OCI-LY7 (cell line): Measurements from ENCODE around the gene TCL1A. TPM values are rescaled to one million over a fixed set of nuclear protein-coding genes. Genes with fewer than 3 reads are reported as not detected.

Experiments used
- BruUV-seq: library from RNA; stranded (reverse); fragments of 400-500 nt; replicated peaks from 2 replicates; lab custom pipeline; 2021; lab: Mats Ljungman, UMichigan
- CTCF ChIA-PET: fragments of 300-600 bp; sonication (Branson Sonifier 250); formaldehyde crosslinking; loops from one replicate; lab custom pipeline; 2022; ENCODE audit warnings: antibody characterized with exemption; ENCODE audit not compliant: unreplicated experiment; lab: Charles Lee
- POLR2A ChIA-PET: fragments of 300-600 bp; sonication (Branson Sonifier 250); formaldehyde crosslinking; loops from one replicate; lab custom pipeline; 2022; ENCODE audit warnings: antibody characterized with exemption; lab: Charles Lee
- DNase-seq: peaks from one replicate; pipeline ENCODE4 v3.0.0-alpha.2; 2015; ENCODE audit warnings: low spot score
- H2AFZ ChIP-seq: fragments of 200-600 bp; sonication (generic), shearing (Covaris generic); 2 replicates; pipeline ENCODE4 v1.6.1; 2014; ENCODE audit warnings: mild to moderate bottlenecking, antibody characterized with exemption, low read length, moderate library complexity
- H3K27ac ChIP-seq: fragments of 200-600 bp; sonication (generic); 2 replicates; pipeline ENCODE4 v1.5.1; 2014; ENCODE audit warnings: mixed run types, low read depth, mild to moderate bottlenecking, moderate library complexity, low read length, inconsistent platforms; ENCODE audit not compliant: poor library complexity, severe bottlenecking
- H3K36me3 ChIP-seq: fragments of 200-600 bp; sonication (generic); 2 replicates; pipeline ENCODE4 v1.6.1; 2014; ENCODE audit warnings: mild to moderate bottlenecking, antibody characterized with exemption, low read length, moderate library complexity, mixed read lengths; ENCODE audit not compliant: insufficient read depth
- H3K4me1 ChIP-seq: fragments of 200-600 bp; sonication (generic); 2 replicates; pipeline ENCODE4 v1.5.1; 2014; ENCODE audit warnings: mild to moderate bottlenecking, low read length; ENCODE audit not compliant: insufficient read depth, poor library complexity, severe bottlenecking
- H3K4me2 ChIP-seq: fragments of 200-600 bp; sonication (generic); 2 replicates; pipeline ENCODE4 v1.6.1; 2014; ENCODE audit warnings: mild to moderate bottlenecking, low read length
- H3K4me3 ChIP-seq: fragments of 200-600 bp; sonication (generic); 2 replicates; pipeline ENCODE4 v1.5.1; 2014; ENCODE audit warnings: mild to moderate bottlenecking, low read depth, low read length; ENCODE audit not compliant: poor library complexity, severe bottlenecking
- H3K79me2 ChIP-seq: fragments of 200-600 bp; sonication (generic); 2 replicates; pipeline ENCODE4 v1.6.1; 2016; ENCODE audit warnings: low read depth, mild to moderate bottlenecking, low read length, moderate library complexity, mixed read lengths; ENCODE audit not compliant: insufficient read depth
- H3K9me2 ChIP-seq: fragments of 200-600 bp; sonication (generic); 2 replicates; pipeline ENCODE4 v1.6.1; 2016; ENCODE audit warnings: mild to moderate bottlenecking, low read length, mixed read lengths; ENCODE audit not compliant: insufficient read depth
- H3K9me3 ChIP-seq: fragments of 200-600 bp; sonication (generic); 2 replicates; pipeline ENCODE4 v1.6.1; 2014; ENCODE audit warnings: mild to moderate bottlenecking, mixed run types, low read length, mixed read lengths
- H4K20me1 ChIP-seq: fragments of 200-600 bp; sonication (generic); 2 replicates; pipeline ENCODE4 v1.6.1; 2014; ENCODE audit warnings: mild to moderate bottlenecking, antibody characterized with exemption, low read length, moderate library complexity, mixed read lengths; ENCODE audit not compliant: insufficient read depth
- EZH2phosphoT487 ChIP-seq: fragments of 200-600 bp; sonication (generic); IDR thresholded peaks from 2 replicates; pipeline ENCODE4 v1.6.1; 2018; ENCODE audit warnings: low read depth, borderline replicate concordance, mild to moderate bottlenecking, mixed run types, antibody characterized with exemption, low read length, moderate library complexity, mixed read lengths
- intact Hi-C: fragments of 100-400 bp; cut with micrococcal nuclease; formaldehyde crosslinking; loops from one replicate; pipeline ENCODE4 v1.10.0; 2022; ENCODE audit not compliant: unreplicated experiment
- total RNA-seq, 2 experiments: library from RNA; depleted of rRNA in 1 of 2; stranded (reverse); fragments of >200 nt in 1 of 2; shearing (Covaris generic) in 1 of 2; gene quantifications; 2 replicates each; pipeline ENCODE4 v1.2.3, GENCODE V29; 2014 to 2022
- TF ChIP-seq, protein P1 (sequence below): fragments of 200-600 bp; sonication (generic); conservative IDR thresholded peaks from 2 replicates; pipeline ENCODE4 v1.5.1; 2014; ENCODE audit warnings: mild to moderate bottlenecking, antibody characterized with exemption, low read length, moderate library complexity, mixed read lengths

TCL1A gene
- total RNA-seq, 2 experiments from 2014 or later, result 574 to 1,441 TPM

DNA sequence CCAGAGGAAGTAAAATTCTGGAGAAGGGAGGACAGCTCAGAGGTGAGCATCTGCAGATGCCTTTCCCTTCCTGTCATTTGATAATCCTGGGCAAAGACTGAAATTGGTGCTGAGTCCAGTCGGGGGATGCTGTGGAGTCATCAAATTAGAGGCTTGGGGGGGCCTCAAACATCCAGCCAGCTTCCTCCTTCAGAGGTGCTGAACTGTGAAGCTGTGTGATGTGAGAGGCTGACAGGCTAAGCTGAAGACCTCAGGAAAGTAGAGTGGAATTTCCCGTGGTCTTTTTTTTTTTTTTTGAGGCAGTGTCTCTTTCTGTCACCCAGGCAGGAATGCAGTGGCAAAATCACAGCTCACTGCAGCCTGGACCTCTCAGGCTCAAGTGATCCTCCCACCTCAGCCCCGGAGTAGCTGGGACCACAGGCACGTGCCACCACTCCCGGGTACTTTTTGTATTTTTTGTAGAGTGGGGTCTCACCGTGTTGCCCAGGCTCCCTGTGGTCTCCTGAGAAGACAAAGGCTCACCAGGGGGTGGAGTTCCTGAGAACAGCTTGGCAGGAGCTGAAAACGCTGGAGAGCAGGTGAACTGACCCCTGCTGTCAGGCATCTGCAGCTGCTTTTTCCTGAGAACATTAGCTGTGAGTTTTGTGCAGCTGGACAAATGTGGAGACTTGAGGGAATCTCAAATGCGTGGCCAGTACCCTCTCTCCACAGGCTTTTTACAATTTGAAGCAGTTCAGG is 33.8 kb downstream of the TCL1A start:
- H4K20me1 ChIP-seq, result no peaks in the 10 kb centered on the region
- DNase-seq, result peak; percentile 58
- H3K9me2 ChIP-seq, result no peaks in the 10 kb centered on the region
- peak overlapping the region; percentile 52 for H3K27ac ChIP-seq
- peaks cover 21% of the 10 kb centered on the region; the same call in 1 of the 2 replicates for H3K9me3 ChIP-seq
- ChIA-PET CTCF (interaction anchor here (1.2 to 1.6 kb wide), 5 partner anchors 11 to 66 kb away, joined by 3 to 17 read pairs (median 5); no protein-coding TSS in a partner anchor), POLR2A (interaction anchor here (0.6 to 11.3 kb wide), 11 partner anchors 9 to 210 kb away, joined by 3 to 187 read pairs (median 4); no protein-coding TSS in a partner anchor)
- intact Hi-C loops, result loop anchor here (5.0 kb wide), 1 partner anchor 312 kb away; no protein-coding TSS in a partner anchor
- H3K4me1 ChIP-seq, result peaks cover 61% of the 10 kb centered on the region
- H3K4me2 ChIP-seq, result peak overlapping the region; percentile 61
- no peaks in the 10 kb centered on the region for H3K79me2 ChIP-seq
- TF ChIP-seq EZH2phosphoT487, result no peak
- TF ChIP-seq, protein P1, sequence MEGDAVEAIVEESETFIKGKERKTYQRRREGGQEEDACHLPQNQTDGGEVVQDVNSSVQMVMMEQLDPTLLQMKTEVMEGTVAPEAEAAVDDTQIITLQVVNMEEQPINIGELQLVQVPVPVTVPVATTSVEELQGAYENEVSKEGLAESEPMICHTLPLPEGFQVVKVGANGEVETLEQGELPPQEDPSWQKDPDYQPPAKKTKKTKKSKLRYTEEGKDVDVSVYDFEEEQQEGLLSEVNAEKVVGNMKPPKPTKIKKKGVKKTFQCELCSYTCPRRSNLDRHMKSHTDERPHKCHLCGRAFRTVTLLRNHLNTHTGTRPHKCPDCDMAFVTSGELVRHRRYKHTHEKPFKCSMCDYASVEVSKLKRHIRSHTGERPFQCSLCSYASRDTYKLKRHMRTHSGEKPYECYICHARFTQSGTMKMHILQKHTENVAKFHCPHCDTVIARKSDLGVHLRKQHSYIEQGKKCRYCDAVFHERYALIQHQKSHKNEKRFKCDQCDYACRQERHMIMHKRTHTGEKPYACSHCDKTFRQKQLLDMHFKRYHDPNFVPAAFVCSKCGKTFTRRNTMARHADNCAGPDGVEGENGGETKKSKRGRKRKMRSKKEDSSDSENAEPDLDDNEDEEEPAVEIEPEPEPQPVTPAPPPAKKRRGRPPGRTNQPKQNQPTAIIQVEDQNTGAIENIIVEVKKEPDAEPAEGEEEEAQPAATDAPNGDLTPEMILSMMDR, result peak; percentile 69
- BruUV-seq, result no TSS peak
- peak overlapping the region; percentile 55; the same call in 1 of the 2 replicates for H2AFZ ChIP-seq
- H3K4me3 ChIP-seq, result no peak overlapping the region
- peaks cover 25% of the 10 kb centered on the region for H3K36me3 ChIP-seq

DNA sequence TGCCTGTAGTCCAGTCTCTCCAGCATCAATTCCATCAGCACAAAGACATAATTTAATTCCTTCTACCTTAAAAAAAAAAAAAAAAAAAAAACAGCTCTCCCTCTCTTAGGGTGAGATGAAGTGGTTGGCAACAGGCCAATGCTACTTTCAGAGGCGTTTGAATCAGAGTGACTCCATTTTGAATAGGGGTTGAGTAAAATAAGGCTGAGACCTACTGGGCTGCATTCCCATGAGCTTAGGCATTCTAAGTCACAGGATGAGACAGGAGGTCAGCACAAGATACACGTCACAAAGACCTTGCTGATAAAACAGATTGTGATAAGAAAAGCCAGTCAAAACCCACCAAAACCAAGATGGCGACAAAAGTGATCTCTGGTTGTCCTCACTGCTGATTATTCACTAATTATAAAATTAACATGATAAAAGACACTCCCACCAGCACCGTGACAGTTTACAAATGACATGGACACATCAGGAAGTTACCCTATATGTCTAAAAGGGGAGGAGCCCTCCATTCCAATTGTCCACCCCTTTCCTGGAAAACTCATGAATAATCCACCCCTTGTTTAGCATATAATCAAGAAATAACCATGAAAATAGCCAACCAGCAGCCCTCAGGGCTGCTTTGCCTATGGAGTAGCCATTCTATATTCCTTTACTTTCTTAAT is 34.6 kb downstream of the TCL1A start:
- no peak overlapping the region for H3K4me3 ChIP-seq
- H3K36me3 ChIP-seq, result peaks cover 32% of the 10 kb centered on the region
- intact Hi-C loops, result no loop called here
- BruUV-seq, result no TSS peak
- POLR2A ChIA-PET, result interaction anchor here (0.6 to 11.3 kb wide), 8 partner anchors 10 to 210 kb away, joined by 3 to 187 read pairs (median 4); no protein-coding TSS in a partner anchor
- CTCF ChIA-PET, result interaction anchor here (0.6 to 1.6 kb wide), 6 partner anchors 10 to 1583 kb away, joined by 3 to 17 read pairs (median 4); no protein-coding TSS in a partner anchor
- H3K9me2 ChIP-seq, result no peaks in the 10 kb centered on the region
- H4K20me1 ChIP-seq, result no peaks in the 10 kb centered on the region
- H3K27ac ChIP-seq, result peak overlapping the region; percentile 52
- peak overlapping the region; percentile 55; the same call in 1 of the 2 replicates for H2AFZ ChIP-seq
- H3K79me2 ChIP-seq, result no peaks in the 10 kb centered on the region
- no peak for TF ChIP-seq EZH2phosphoT487
- TF ChIP-seq, protein P1, result no peak
- peak overlapping the region; percentile 61 for H3K4me2 ChIP-seq
- DNase-seq, result no peak
- peaks cover 22% of the 10 kb centered on the region; the same call in 1 of the 2 replicates for H3K9me3 ChIP-seq
- H3K4me1 ChIP-seq, result peaks cover 52% of the 10 kb centered on the region
